Astrocyte (in vitro differentiated cells and primary cell): ENCODE measurements around the gene EPB42. TPM values are rescaled to one million over a fixed set of nuclear protein-coding genes. Genes with fewer than 3 reads are reported as not detected.
A peak's percentile ranks its signal among the peaks of the same experiment; 100 is the strongest.
"Not testable (repeated sequence)": the region's sequence is repeated elsewhere in the genome, so short reads cannot be mapped to it uniquely, and the experiment has no call there.

Source experiments
- DNase-seq: peaks from one replicate; pipeline ENCODE4 v3.0.0-alpha.2; 2010; ENCODE audit warnings: low read depth
- FAIRE-seq: peaks from 2 replicates; lab custom pipeline; 2011; peaks lifted over from hg19 to GRCh38; lab: Jason Lieb, UNC
- H2AFZ ChIP-seq: 2 replicates; pipeline ENCODE4 v1.6.0; 2012; ENCODE audit warnings: low read depth, low read length, inconsistent platforms
- H3K27ac ChIP-seq: 2 replicates; pipeline ENCODE4 v1.5.1; 2011; ENCODE audit warnings: low read depth, low read length, inconsistent platforms
- H3K27me3 ChIP-seq: 2 replicates; pipeline ENCODE4 v1.6.0; 2011; ENCODE audit warnings: low read length, inconsistent platforms; ENCODE audit not compliant: insufficient read depth
- H3K36me3 ChIP-seq: 2 replicates; pipeline ENCODE4 v1.5.1; 2011; ENCODE audit warnings: low read length, inconsistent platforms; ENCODE audit not compliant: insufficient read depth
- H3K4me1 ChIP-seq: 2 replicates; pipeline ENCODE4 v1.5.1; 2011; ENCODE audit warnings: low read length, inconsistent platforms; ENCODE audit not compliant: insufficient read depth
- H3K4me2 ChIP-seq: 2 replicates; pipeline ENCODE4 v1.6.0; 2012; ENCODE audit warnings: low read length, inconsistent platforms
- H3K4me3 ChIP-seq: 2 replicates; pipeline ENCODE4 v1.5.1; 2011; ENCODE audit warnings: low read depth, mild to moderate bottlenecking, low read length, inconsistent platforms; ENCODE audit not compliant: insufficient read depth
- H3K79me2 ChIP-seq: 2 replicates; pipeline ENCODE4 v1.6.0; 2012; ENCODE audit warnings: mild to moderate bottlenecking, low read length, inconsistent platforms; ENCODE audit not compliant: insufficient read depth
- H3K9ac ChIP-seq: 2 replicates; pipeline ENCODE4 v1.6.0; 2012; ENCODE audit warnings: mild to moderate bottlenecking, low read length, inconsistent platforms
- H3K9me3 ChIP-seq: 2 replicates; pipeline ENCODE4 v1.5.1; 2012; ENCODE audit warnings: low read depth, mild to moderate bottlenecking, low read length, inconsistent platforms; ENCODE audit not compliant: insufficient read depth
- H4K20me1 ChIP-seq: 2 replicates; pipeline ENCODE4 v1.6.0; 2012; ENCODE audit warnings: low read length, inconsistent platforms; ENCODE audit not compliant: insufficient read depth
- H3K27ac Mint-ChIP-seq: one replicate; pipeline ENCODE4 v1.8.0; 2021; ENCODE audit warnings: mild to moderate bottlenecking, mixed read lengths; ENCODE audit not compliant: unreplicated experiment
- H3K27me3 Mint-ChIP-seq: one replicate; pipeline ENCODE4 v1.8.0; 2021; ENCODE audit warnings: low read depth, mixed read lengths; ENCODE audit not compliant: unreplicated experiment
- H3K36me3 Mint-ChIP-seq: one replicate; pipeline ENCODE4 v1.8.0; 2021; ENCODE audit warnings: low read depth, mixed read lengths; ENCODE audit not compliant: unreplicated experiment
- H3K4me1 Mint-ChIP-seq: one replicate; pipeline ENCODE4 v1.8.0; 2021; ENCODE audit warnings: low read depth, mixed read lengths; ENCODE audit not compliant: unreplicated experiment
- H3K4me3 Mint-ChIP-seq: one replicate; pipeline ENCODE4 v1.8.0; 2021; ENCODE audit warnings: mild to moderate bottlenecking, moderate library complexity, mixed read lengths; ENCODE audit not compliant: unreplicated experiment
- H3K9me3 Mint-ChIP-seq: one replicate; pipeline ENCODE4 v1.8.0; 2021; ENCODE audit warnings: mild to moderate bottlenecking, mixed read lengths; ENCODE audit not compliant: unreplicated experiment
- EZH2 ChIP-seq: IDR thresholded peaks from 2 replicates; pipeline ENCODE4 v1.6.1; 2012; ENCODE audit warnings: mild to moderate bottlenecking, low read length, inconsistent platforms; ENCODE audit not compliant: insufficient read depth
- total RNA-seq: library from RNA; stranded (reverse); gene quantifications from 2 replicates; pipeline ENCODE4 v1.2.1, GENCODE V29; 2021
- TF ChIP-seq, protein P1 (sequence below): IDR thresholded peaks from 2 replicates; pipeline ENCODE4 v1.5.1; 2011; ENCODE audit warnings: low read depth, mild to moderate bottlenecking, inconsistent platforms, low read length, moderate library complexity; ENCODE audit not compliant: insufficient read depth

EPB42 gene
- total RNA-seq, 1 donor from 2014 or later, result not detected

DNA sequence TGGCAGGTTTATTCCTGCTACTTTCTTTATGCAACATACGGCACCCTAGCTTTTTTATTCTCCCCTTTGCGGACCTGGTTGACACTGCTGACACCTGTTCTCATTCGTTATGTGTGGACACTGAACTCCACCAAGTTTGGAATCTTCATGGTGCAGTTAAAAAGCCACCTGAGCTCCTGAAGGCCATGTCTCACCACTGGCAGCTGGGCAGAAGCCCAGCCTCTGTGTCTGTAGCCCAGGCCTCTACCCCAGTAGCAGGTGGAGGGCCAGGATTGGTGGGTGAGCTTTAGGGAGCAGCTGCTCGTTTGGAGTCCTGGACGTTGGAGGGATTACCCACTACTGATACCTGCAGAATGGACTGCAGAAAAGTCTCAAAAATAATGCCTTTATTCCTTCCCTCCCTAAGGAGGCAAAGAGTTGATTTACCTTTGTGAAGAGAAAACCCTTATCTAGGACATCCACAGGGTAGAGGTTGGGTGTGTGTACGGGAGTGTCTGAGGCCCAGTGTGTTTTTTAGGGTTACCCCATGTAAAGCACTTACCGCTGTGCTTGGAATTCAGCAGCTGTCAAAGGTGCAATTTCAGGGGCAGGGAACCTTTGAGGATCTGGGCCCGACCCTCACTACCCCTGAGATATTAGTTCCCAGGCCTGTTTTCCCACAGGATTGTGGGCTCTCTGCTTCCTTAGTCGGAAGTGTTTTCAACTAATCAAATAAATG is 36.3 kb downstream of the EPB42 start:
- H3K9me3 ChIP-seq, result no peaks in the 10 kb centered on the region
- H2AFZ ChIP-seq, result peak overlapping the region; percentile 77
- H3K4me3 ChIP-seq, result no peak overlapping the region
- H3K79me2 ChIP-seq, result no peaks in the 10 kb centered on the region
- no peak for TF ChIP-seq EZH2
- TF ChIP-seq, protein P1, sequence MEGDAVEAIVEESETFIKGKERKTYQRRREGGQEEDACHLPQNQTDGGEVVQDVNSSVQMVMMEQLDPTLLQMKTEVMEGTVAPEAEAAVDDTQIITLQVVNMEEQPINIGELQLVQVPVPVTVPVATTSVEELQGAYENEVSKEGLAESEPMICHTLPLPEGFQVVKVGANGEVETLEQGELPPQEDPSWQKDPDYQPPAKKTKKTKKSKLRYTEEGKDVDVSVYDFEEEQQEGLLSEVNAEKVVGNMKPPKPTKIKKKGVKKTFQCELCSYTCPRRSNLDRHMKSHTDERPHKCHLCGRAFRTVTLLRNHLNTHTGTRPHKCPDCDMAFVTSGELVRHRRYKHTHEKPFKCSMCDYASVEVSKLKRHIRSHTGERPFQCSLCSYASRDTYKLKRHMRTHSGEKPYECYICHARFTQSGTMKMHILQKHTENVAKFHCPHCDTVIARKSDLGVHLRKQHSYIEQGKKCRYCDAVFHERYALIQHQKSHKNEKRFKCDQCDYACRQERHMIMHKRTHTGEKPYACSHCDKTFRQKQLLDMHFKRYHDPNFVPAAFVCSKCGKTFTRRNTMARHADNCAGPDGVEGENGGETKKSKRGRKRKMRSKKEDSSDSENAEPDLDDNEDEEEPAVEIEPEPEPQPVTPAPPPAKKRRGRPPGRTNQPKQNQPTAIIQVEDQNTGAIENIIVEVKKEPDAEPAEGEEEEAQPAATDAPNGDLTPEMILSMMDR, result no peak
- H3K36me3 ChIP-seq, result no peaks in the 10 kb centered on the region
- FAIRE-seq (no peak), DNase-seq (no peak)
- H3K4me2 ChIP-seq, result peak overlapping the region; percentile 87
- H3K4me3 Mint-ChIP-seq, result peak overlapping the region; percentile 92
- peaks cover 3% of the 10 kb centered on the region for H3K36me3 Mint-ChIP-seq
- H3K9me3 Mint-ChIP-seq, result no peaks in the 10 kb centered on the region
- no peaks in the 10 kb centered on the region for H3K27me3 Mint-ChIP-seq
- H3K4me1 Mint-ChIP-seq, result no peaks in the 10 kb centered on the region
- no peaks in the 10 kb centered on the region for H4K20me1 ChIP-seq
- peak overlapping the region; percentile 70 for H3K9ac ChIP-seq
- H3K27ac ChIP-seq, result no peak overlapping the region
- no peaks in the 10 kb centered on the region for H3K27me3 ChIP-seq
- H3K4me1 ChIP-seq, result peaks cover 5% of the 10 kb centered on the region
- peak overlapping the region; percentile 64 for H3K27ac Mint-ChIP-seq

DNA sequence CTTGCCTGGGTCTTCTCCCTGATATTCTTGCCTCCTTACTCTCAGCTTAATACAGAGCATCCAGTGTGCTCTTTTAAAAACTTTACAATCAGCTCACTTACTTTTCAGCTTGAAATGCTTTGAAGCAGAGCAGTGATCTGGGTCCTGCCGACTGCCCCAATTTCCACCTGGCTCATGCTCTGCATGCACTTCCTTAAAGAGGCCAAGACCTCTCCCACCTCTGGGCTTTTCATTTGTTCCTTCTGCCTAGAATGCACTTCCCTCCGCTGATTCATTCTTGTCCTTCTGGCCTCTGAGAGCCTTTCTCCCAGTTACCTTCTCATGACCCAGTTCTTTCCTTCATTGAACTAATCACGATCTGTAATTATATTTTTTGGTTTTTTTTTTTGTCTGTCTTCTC is 37.5 kb downstream of the EPB42 start:
- Histone ChIP-seq H3K4me1 (peaks cover 5% of the 10 kb centered on the region), H3K4me2 (no peak overlapping the region), H3K27ac (no peak overlapping the region), H3K79me2 (no peaks in the 10 kb centered on the region), H3K27me3 (no peaks in the 10 kb centered on the region), H2AFZ (no peak overlapping the region), H3K9ac (no peak overlapping the region), H3K9me3 (no peaks in the 10 kb centered on the region), H3K4me3 (no peak overlapping the region), H4K20me1 (no peaks in the 10 kb centered on the region), H3K36me3 (no peaks in the 10 kb centered on the region)
- Mint-ChIP-seq H3K9me3 (no peaks in the 10 kb centered on the region), H3K27ac (no peak overlapping the region), H3K27me3 (no peaks in the 10 kb centered on the region), H3K36me3 (peaks cover 2% of the 10 kb centered on the region), H3K4me3 (no peak overlapping the region), H3K4me1 (no peaks in the 10 kb centered on the region)
- DNase-seq (no peak), FAIRE-seq (no peak)
- no peak for TF ChIP-seq EZH2
- TF ChIP-seq, protein P1, result no peak

DNA sequence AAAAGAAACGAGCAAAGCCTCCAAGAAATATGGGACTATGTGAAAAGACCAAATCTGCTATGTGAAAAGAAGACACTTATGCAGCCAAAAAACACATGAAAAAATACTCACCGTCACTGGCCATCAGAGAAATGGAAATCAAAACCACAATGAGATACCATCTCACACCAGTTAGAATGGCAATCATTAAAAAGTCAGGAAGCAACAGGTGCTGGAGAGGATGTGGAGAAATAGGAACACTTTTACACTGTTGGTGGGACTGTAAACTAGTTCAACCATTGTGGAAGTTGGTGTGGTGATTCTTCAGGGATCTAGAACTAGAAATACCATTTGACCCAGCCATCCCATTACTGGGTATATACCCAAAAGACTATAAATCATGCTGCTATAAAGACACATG is 43.7 kb downstream of the EPB42 start:
- not testable (repeated sequence) for H3K4me3 Mint-ChIP-seq, H2AFZ ChIP-seq, FAIRE-seq, H3K4me1 ChIP-seq, H3K27me3 Mint-ChIP-seq, H3K79me2 ChIP-seq, DNase-seq, H3K9me3 ChIP-seq, H4K20me1 ChIP-seq, H3K4me3 ChIP-seq, H3K27ac ChIP-seq, H3K9ac ChIP-seq, H3K36me3 ChIP-seq, H3K4me1 Mint-ChIP-seq, H3K27me3 ChIP-seq, H3K27ac Mint-ChIP-seq, H3K4me2 ChIP-seq
- H3K9me3 Mint-ChIP-seq, result peaks cover 12% of the 10 kb centered on the region
- peaks cover 22% of the 10 kb centered on the region for H3K36me3 Mint-ChIP-seq

DNA sequence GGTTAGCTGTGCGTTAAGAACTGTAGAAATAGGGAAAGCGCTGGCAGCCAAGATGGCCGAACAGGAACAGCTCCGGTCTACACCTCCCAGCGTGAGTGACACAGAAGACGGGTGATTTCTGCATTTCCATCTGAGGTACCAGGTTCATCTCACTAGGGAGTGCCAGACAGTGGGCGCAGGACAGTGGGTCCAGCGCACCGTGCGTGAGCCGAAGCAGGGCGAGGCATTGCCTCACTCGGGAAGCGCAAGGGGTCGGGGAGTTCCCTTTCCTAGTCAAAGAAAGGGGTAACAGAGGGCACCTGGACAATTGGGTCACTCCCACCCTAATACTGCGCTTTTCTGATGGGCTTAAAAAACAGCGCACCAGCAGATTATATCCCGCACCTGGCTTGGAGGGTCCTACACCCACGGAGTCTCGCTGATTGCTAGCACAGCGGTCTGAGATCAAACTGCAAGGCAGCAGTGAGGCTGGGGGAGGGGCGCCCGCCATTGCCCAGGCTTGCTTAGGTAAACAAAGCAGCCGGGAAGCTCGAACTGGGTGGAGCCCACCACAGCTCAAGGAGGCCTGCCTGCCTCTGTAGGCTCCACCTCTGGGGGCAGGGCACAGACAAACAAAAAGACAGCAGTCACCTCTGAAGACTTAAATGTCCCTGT is 45.0 kb downstream of the EPB42 start:
- not testable (repeated sequence) for H3K36me3 ChIP-seq, H3K27ac Mint-ChIP-seq, H4K20me1 ChIP-seq, DNase-seq, H3K79me2 ChIP-seq, H3K9me3 ChIP-seq, H3K9ac ChIP-seq, H3K27ac ChIP-seq, H3K4me1 ChIP-seq, FAIRE-seq, H3K4me3 ChIP-seq, H3K27me3 ChIP-seq, H2AFZ ChIP-seq, H3K4me3 Mint-ChIP-seq, H3K4me2 ChIP-seq, H3K27me3 Mint-ChIP-seq, H3K4me1 Mint-ChIP-seq
- H3K9me3 Mint-ChIP-seq, result peaks cover 12% of the 10 kb centered on the region
- peaks cover 22% of the 10 kb centered on the region for H3K36me3 Mint-ChIP-seq
